Esophagus (tissue), 2 donors: Measurements from ENCODE around the gene SQOR. TPM values are rescaled to one million over a fixed set of nuclear protein-coding genes. Genes with fewer than 3 reads are reported as not detected.
"Not testable (repeated sequence)": the region's sequence is repeated elsewhere in the genome, so short reads cannot be mapped to it uniquely, and the experiment has no call there.

Experiments
- H3K27ac ChIP-seq, 2 donors: one replicate each; pipeline ENCODE4 v1.5.1; 2013; ENCODE audit warnings: low read depth in 2 of 2, mild to moderate bottlenecking in 2 of 2, inconsistent platforms in 1 of 2, low read length in 1 of 2, moderate library complexity in 1 of 2
- H3K27me3 ChIP-seq, 2 donors: one replicate each; pipeline ENCODE4 v1.6.1; 2013; ENCODE audit warnings: low read length in 2 of 2, control low read depth in 1 of 2, mild to moderate bottlenecking in 1 of 2; ENCODE audit not compliant: insufficient read depth in 2 of 2, control insufficient read depth in 1 of 2
- H3K36me3 ChIP-seq, 2 donors: one replicate each; pipeline ENCODE4 v1.6.1; 2013; ENCODE audit warnings: low read length in 1 of 2; ENCODE audit not compliant: control insufficient read depth in 2 of 2, insufficient read depth in 2 of 2
- H3K4me1 ChIP-seq, 2 donors: one replicate each; pipeline ENCODE4 v1.6.1; 2013; ENCODE audit warnings: low read length in 1 of 2; ENCODE audit not compliant: control insufficient read depth in 2 of 2, insufficient read depth in 2 of 2
- H3K4me3 ChIP-seq, 2 donors: one replicate each; pipeline ENCODE4 v1.5.1; 2013; ENCODE audit warnings: low read length in 2 of 2, mild to moderate bottlenecking in 2 of 2, low read depth in 1 of 2, moderate library complexity in 1 of 2
- H3K9me3 ChIP-seq, 2 donors: one replicate each; pipeline ENCODE4 v1.6.1; 2013; ENCODE audit warnings: mild to moderate bottlenecking in 2 of 2, low read depth in 1 of 2, low read length in 1 of 2, moderate library complexity in 1 of 2; ENCODE audit not compliant: control insufficient read depth in 2 of 2, insufficient read depth in 1 of 2
- WGBS, 2 donors: extraction: QIAGEN DNeasy Blood & Tissue Kit; methylation state at CpG; one replicate each; pipeline ENCODE4 v1.1.7; 2013; 5-methylcytosine and 5-hydroxymethylcytosine counted together
- polyA plus RNA-seq, 2 donors: library from polyadenylated mRNA; stranded (reverse); fragments of 200-250 nt; gene quantifications; one replicate each; pipeline ENCODE4 v1.2.3, GENCODE V29; 2013
- donor health status: healthy with polysubstance abuse.
- donor health status: Bipolar disorder and iron deficiency.

The SQOR gene
- polyA plus RNA-seq, 2 donors = 75.6 to 88.4 TPM

- H3K27ac ChIP-seq = peak overlapping the region; percentile 52 to 56
- H3K27me3 ChIP-seq = no peaks in the 10 kb centered on the region
- 79 to 80% methylated on average over 2 of the region's 2 CpGs for WGBS, 2 donors
- peaks cover 9 to 14% of the 10 kb centered on the region in 2 donors for H3K4me1 ChIP-seq
- no peak overlapping the region for H3K4me3 ChIP-seq
- H3K36me3 ChIP-seq = no peaks in the 10 kb centered on the region
- H3K9me3 ChIP-seq = no peaks in the 10 kb centered on the region
Measured at GRCh38 chr15:45644437-45644836, 9.6 kb downstream of the SQOR start.

GRCh38 chr15:45645026-45645980 lies 10.5 kb downstream of the SQOR start:
- 55 to 58% methylated on average over 9 of the region's 9 CpGs for WGBS, 2 donors
- Histone ChIP-seq H3K4me3 (no peak overlapping the region), H3K9me3 (no peaks in the 10 kb centered on the region), H3K36me3 (no peaks in the 10 kb centered on the region), H3K27ac (peak overlapping the region; percentile 52 to 85), H3K4me1 (peaks cover 9 to 14% of the 10 kb centered on the region in 2 donors), H3K27me3 (no peaks in the 10 kb centered on the region)

GRCh38 chr15:45646220-45646619 lies 11.4 kb downstream of the SQOR start:
- H3K4me3 ChIP-seq = no peak overlapping the region

GRCh38 chr15:45647828-45648227 lies 13.0 kb downstream of the SQOR start:
- peaks cover 0 to 4% of the 10 kb centered on the region in 2 donors for H3K36me3 ChIP-seq
- 87 to 93% methylated on average over 6 of the region's 6 CpGs for WGBS, 2 donors
- peak overlapping the region in 1 of 2 donors; percentile 69 for H3K27ac ChIP-seq

More at GRCh38 chr15:45646220-45646619, 11.4 kb downstream of the SQOR start:
- Histone ChIP-seq H3K9me3 (no peaks in the 10 kb centered on the region), H3K36me3 (peaks cover 0 to 4% of the 10 kb centered on the region in 2 donors), H3K27me3 (no peaks in the 10 kb centered on the region), H3K4me1 (peaks cover 9 to 13% of the 10 kb centered on the region in 2 donors), H3K27ac (peak overlapping the region in 1 of 2 donors; percentile 76)
- WGBS, 2 donors = 70 to 75% methylated on average over 3 of the region's 3 CpGs

GRCh38 chr15:45648521-45649200 lies 13.8 kb downstream of the SQOR start:
- Histone ChIP-seq H3K27ac (peak overlapping the region; percentile 69 to 83), H3K4me1 (peaks cover 7 to 14% of the 10 kb centered on the region in 2 donors), H3K9me3 (no peaks in the 10 kb centered on the region), H3K36me3 (peaks cover 0 to 4% of the 10 kb centered on the region in 2 donors), H3K4me3 (no peak overlapping the region), H3K27me3 (no peaks in the 10 kb centered on the region)
- 54 to 70% methylated on average over 4 of the region's 4 CpGs for WGBS, 2 donors

More at GRCh38 chr15:45647828-45648227, 13.0 kb downstream of the SQOR start:
- no peaks in the 10 kb centered on the region for H3K9me3 ChIP-seq
- peaks cover 7 to 10% of the 10 kb centered on the region in 2 donors for H3K4me1 ChIP-seq
- H3K27me3 ChIP-seq = no peaks in the 10 kb centered on the region
- no peak overlapping the region for H3K4me3 ChIP-seq

GRCh38 chr15:45650007-45650406 lies 15.2 kb downstream of the SQOR start:
- H3K36me3 ChIP-seq, H3K4me3 ChIP-seq, H3K27ac ChIP-seq, H3K9me3 ChIP-seq, H3K27me3 ChIP-seq: not testable (repeated sequence)
- WGBS, 2 donors = 84 to 85% methylated on average over 11 of the region's 11 CpGs
- H3K4me1 ChIP-seq = peaks cover 7 to 14% of the 10 kb centered on the region in 2 donors

- WGBS, 2 donors = 96 to 97% methylated on average over 35 of the region's 35 CpGs
- Histone ChIP-seq H3K4me1 (peaks cover 4 to 11% of the 10 kb centered on the region in 2 donors), H3K27me3 (no peaks in the 10 kb centered on the region)
Measured at GRCh38 chr15:45650889-45651525, 16.2 kb downstream of the SQOR start.

GRCh38 chr15:45653702-45654424 lies 19.0 kb downstream of the SQOR start:
- H3K4me3 ChIP-seq = no peak overlapping the region
- H3K27ac ChIP-seq = peak overlapping the region; percentile 34 to 70
- H3K9me3 ChIP-seq = no peaks in the 10 kb centered on the region
- 73 to 74% methylated on average over 3 of the region's 3 CpGs for WGBS, 2 donors
- H3K27me3 ChIP-seq = no peaks in the 10 kb centered on the region
- H3K4me1 ChIP-seq = peaks cover 0 to 9% of the 10 kb centered on the region in 2 donors
- H3K36me3 ChIP-seq = peaks cover 0 to 10% of the 10 kb centered on the region in 2 donors

More at GRCh38 chr15:45650889-45651525, 16.2 kb downstream of the SQOR start:
- Histone ChIP-seq H3K9me3 (no peaks in the 10 kb centered on the region), H3K27ac (no peak overlapping the region), H3K36me3 (peaks cover 0 to 4% of the 10 kb centered on the region in 2 donors), H3K4me3 (no peak overlapping the region)
